IMR-90 (cell line): ENCODE measurements around the gene PHACTR2. TPM values are rescaled to one million over a fixed set of nuclear protein-coding genes. Genes with fewer than 3 reads are reported as not detected.

Experiments used
- ATAC-seq: fragments of 200-7000 bp; cut with Tn5 transposase; 2 replicates; pipeline ENCODE4 v1.9.1; 2020; ENCODE audit warnings: low read depth, mild to moderate bottlenecking, moderate library complexity
- BruUV-seq: library from RNA; stranded (reverse); fragments of 400-500 nt; replicated peaks from 2 replicates; lab custom pipeline; 2021; lab: Mats Ljungman, UMichigan
- CTCF ChIA-PET: fragments of 300-600 bp; formaldehyde crosslinking; extraction: SDS; loops from one replicate; lab custom pipeline; 2021; ENCODE audit warnings: antibody characterized with exemption; lab: Yijun Ruan, JAX
- POLR2A ChIA-PET: fragments of 300-600 bp; sonication (Branson Sonifier 250); formaldehyde crosslinking; loops from one replicate; lab custom pipeline; 2022; ENCODE audit warnings: antibody characterized with exemption; ENCODE audit not compliant: unreplicated experiment; lab: Charles Lee
- DNase-seq: peaks from one replicate; pipeline ENCODE4 v3.0.0; 2013
- H2AFZ ChIP-seq: replicated peaks from 2 replicates; pipeline ENCODE3; 2013; ENCODE audit warnings: low read length, mild to moderate bottlenecking; ENCODE audit not compliant: poor library complexity
- H2AK5ac ChIP-seq: 2 replicates; pipeline ENCODE4 v1.6.1; 2013; ENCODE audit warnings: low read depth, low read length, inconsistent platforms
- H2AK9ac ChIP-seq: replicated peaks from 2 replicates; pipeline ENCODE3; 2013; ENCODE audit warnings: mild to moderate bottlenecking, low read depth, low read length, moderate library complexity; ENCODE audit not compliant: poor library complexity
- H2BK120ac ChIP-seq: 2 replicates; pipeline ENCODE4 v1.6.1; 2013; ENCODE audit warnings: low read depth, low read length, inconsistent platforms
- H2BK15ac ChIP-seq: 3 replicates; pipeline ENCODE4 v1.6.1; 2013; ENCODE audit warnings: low read depth, low read length, inconsistent platforms
- H2BK20ac ChIP-seq: 2 replicates; pipeline ENCODE4 v1.6.1; 2013; ENCODE audit warnings: low read depth, mild to moderate bottlenecking, inconsistent platforms, low read length, moderate library complexity
- H2BK5ac ChIP-seq: 2 replicates; pipeline ENCODE4 v1.6.1; 2013; ENCODE audit warnings: mild to moderate bottlenecking, low read depth, low read length, inconsistent platforms; ENCODE audit not compliant: poor library complexity, severe bottlenecking
- H3K14ac ChIP-seq: replicated peaks from 2 replicates; pipeline ENCODE4 v1.6.1; 2013; ENCODE audit warnings: low read depth, low read length, inconsistent platforms
- H3K18ac ChIP-seq: 2 replicates; pipeline ENCODE4 v1.6.1; 2013; ENCODE audit warnings: low read depth, low read length, control low read depth
- H3K23ac ChIP-seq: 2 replicates; pipeline ENCODE4 v1.6.1; 2013; ENCODE audit warnings: low read depth, low read length, inconsistent platforms
- H3K27ac ChIP-seq: 2 replicates; pipeline ENCODE4 v1.5.1; 2013; ENCODE audit warnings: mild to moderate bottlenecking, control low read depth, low read length; ENCODE audit not compliant: insufficient read depth
- H3K27me3 ChIP-seq: 2 replicates; pipeline ENCODE4 v1.6.1; 2013; ENCODE audit warnings: low read length; ENCODE audit not compliant: control insufficient read depth, insufficient read depth
- H3K36me3 ChIP-seq: 2 replicates; pipeline ENCODE4 v1.6.1; 2013; ENCODE audit warnings: low read length, mixed read lengths; ENCODE audit not compliant: control insufficient read depth, insufficient read depth
- H3K4ac ChIP-seq: 2 replicates; pipeline ENCODE4 v1.6.1; 2013; ENCODE audit warnings: low read depth, low read length, inconsistent platforms
- H3K4me1 ChIP-seq: 2 replicates; pipeline ENCODE4 v1.6.1; 2013; ENCODE audit warnings: low read length, mixed read lengths; ENCODE audit not compliant: control insufficient read depth, insufficient read depth
- H3K4me2 ChIP-seq: 2 replicates; pipeline ENCODE4 v1.6.1; 2013; ENCODE audit warnings: low read depth, mild to moderate bottlenecking, control low read depth, low read length, moderate library complexity
- H3K4me3 ChIP-seq: 2 replicates; pipeline ENCODE4 v1.5.1; 2013; ENCODE audit warnings: low read depth, mild to moderate bottlenecking, control low read depth, low read length, moderate library complexity; ENCODE audit not compliant: insufficient read depth
- H3K56ac ChIP-seq: 2 replicates; pipeline ENCODE4 v1.6.1; 2013; ENCODE audit warnings: low read length, inconsistent platforms; ENCODE audit not compliant: insufficient read depth; ENCODE audit errors: extremely low read depth
- H3K79me1 ChIP-seq, 2 experiments: 2 replicates each; pipeline ENCODE4 v1.6.1; 2013; ENCODE audit warnings: low read length in 2 of 2, inconsistent platforms in 1 of 2, low read depth in 1 of 2
- H3K9ac ChIP-seq: 2 replicates; pipeline ENCODE4 v1.6.1; 2013; ENCODE audit warnings: low read depth, low read length, control low read depth
- H3K9me1 ChIP-seq: 2 replicates; pipeline ENCODE4 v1.6.1; 2013; ENCODE audit warnings: low read length, inconsistent platforms; ENCODE audit not compliant: insufficient read depth
- H3K9me3 ChIP-seq: 2 replicates; pipeline ENCODE4 v1.6.1; 2013; ENCODE audit warnings: low read length; ENCODE audit not compliant: control insufficient read depth, insufficient read depth
- H4K20me1 ChIP-seq: 2 replicates; pipeline ENCODE4 v1.6.1; 2013; ENCODE audit warnings: low read length, inconsistent platforms; ENCODE audit not compliant: insufficient read depth
- H4K5ac ChIP-seq: 2 replicates; pipeline ENCODE4 v1.6.1; 2013; ENCODE audit warnings: mild to moderate bottlenecking, low read depth, low read length, control low read depth
- H4K8ac ChIP-seq, 2 experiments: 2 replicates each; pipeline ENCODE4 v1.6.1; 2013; ENCODE audit warnings: low read depth in 2 of 2, low read length in 2 of 2, control low read depth in 1 of 2, inconsistent platforms in 1 of 2
- H4K91ac ChIP-seq: 2 replicates; pipeline ENCODE4 v1.6.1; 2013; ENCODE audit warnings: low read depth, low read length, inconsistent platforms; ENCODE audit not compliant: insufficient read depth
- BHLHE40 ChIP-seq: fragments of 150-350 bp; IDR thresholded peaks from 2 replicates; pipeline ENCODE4 v1.6.1; 2016; ENCODE audit warnings: mild to moderate bottlenecking, low read depth, low read length
- CHD1 ChIP-seq: IDR thresholded peaks from 2 replicates; pipeline ENCODE4 v1.6.1; 2012; ENCODE audit warnings: low read depth, low read length, improper control_type of control experiment
- ELK1 ChIP-seq: fragments of 150-350 bp; IDR thresholded peaks from 2 replicates; pipeline ENCODE4 v1.6.1; 2016; ENCODE audit warnings: low read depth, mild to moderate bottlenecking, low read length, moderate library complexity, borderline replicate concordance
- FOS ChIP-seq: fragments of 150-350 bp; IDR thresholded peaks from 2 replicates; pipeline ENCODE4 v1.6.1; 2016; ENCODE audit warnings: low read depth, low read length
- MAFK ChIP-seq: IDR thresholded peaks from 2 replicates; pipeline ENCODE4 v1.6.1; 2012; ENCODE audit warnings: low read depth, low read length, improper control_type of control experiment
- MAZ ChIP-seq: IDR thresholded peaks from 2 replicates; pipeline ENCODE4 v1.6.1; 2012; ENCODE audit warnings: low read depth, mild to moderate bottlenecking, low read length, improper control_type of control experiment, moderate library complexity, borderline replicate concordance
- RAD21 ChIP-seq: IDR thresholded peaks from 2 replicates; pipeline ENCODE4 v1.6.1; 2012; ENCODE audit warnings: low read length, improper control_type of control experiment
- RCOR1 ChIP-seq: IDR thresholded peaks from 2 replicates; pipeline ENCODE4 v1.6.1; 2012; ENCODE audit warnings: mild to moderate bottlenecking, low read length, improper control_type of control experiment; ENCODE audit not compliant: insufficient replicate concordance
- RFX5 ChIP-seq: IDR thresholded peaks from 2 replicates; pipeline ENCODE4 v1.8.0; 2012; ENCODE audit warnings: low read depth, mild to moderate bottlenecking, low read length, moderate library complexity
- SMC3 ChIP-seq: fragments of 150-350 bp; IDR thresholded peaks from 2 replicates; pipeline ENCODE4 v1.6.1; 2016; ENCODE audit warnings: low read depth, mild to moderate bottlenecking, antibody characterized with exemption, low read length, moderate library complexity
- WGBS, 2 experiments: methylation state at CpG; one replicate each; pipeline versions ENCODE4 v1.1.5 to v1.1.7; 2013; ENCODE audit warnings: missing lambda C conversion rate in 2 of 2; ENCODE audit not compliant: insufficient read length in 1 of 2; ENCODE audit errors: extremely low coverage in 2 of 2; 5-methylcytosine and 5-hydroxymethylcytosine counted together
- dilution Hi-C: fragments of 300-500 bp; cut with HindIII; formaldehyde crosslinking; loops from one replicate; pipeline ENCODE4 v1.14.3; 2018; ENCODE audit warnings: low sequenced_read_pairs; ENCODE audit not compliant: unreplicated experiment
- in situ Hi-C: fragments of 300-500 bp; cut with MboI; formaldehyde crosslinking; loops from 3 replicates; pipeline ENCODE4 v1.14.3; 2019; ENCODE audit warnings: low sequenced_read_pairs, inconsistent platforms, mixed read lengths
- intact Hi-C: fragments of 100-400 bp; cut with micrococcal nuclease; formaldehyde crosslinking; loops from 2 replicates; pipeline ENCODE4 v1.10.0; 2022
- polyA plus RNA-seq, 3 experiments: library from polyadenylated mRNA; depleted of rRNA; stranded (reverse); fragments of >200 nt; gene quantifications; 2 replicates each; pipeline ENCODE4 v1.2.3, GENCODE V29; 2012; ENCODE audit warnings: low replicate concordance in 1 of 3
- total RNA-seq: library from RNA; depleted of rRNA; stranded (reverse); fragments of >200 nt; gene quantifications from 2 replicates; pipeline ENCODE4 v1.2.3, GENCODE V29; 2012
- TF ChIP-seq, protein P1 (sequence below): conservative IDR thresholded peaks from 2 replicates; pipeline ENCODE4 v1.5.1; 2012; ENCODE audit warnings: mild to moderate bottlenecking, low read depth, low read length, improper control_type of control experiment

Gene PHACTR2
- total and polyA plus RNA-seq, 2 of the 4 experiments (the other 2 are of a cell fraction): 14.5 to 74.2 TPM

- in situ Hi-C loops (no loop called here), intact Hi-C loops (no loop called here), dilution Hi-C loops (no loop called here)
- H4K5ac ChIP-seq: no peak overlapping the region
- no peak overlapping the region for H2AK9ac ChIP-seq
- no peak overlapping the region for H3K4me3 ChIP-seq
- H3K14ac ChIP-seq: no peak overlapping the region
- H3K9me1 ChIP-seq: peaks cover 5% of the 10 kb centered on the region; the same call in 1 of the 2 replicates
- no peak overlapping the region for H2AK5ac ChIP-seq
- DNase-seq (no peak), ATAC-seq (no peak)
- no peak overlapping the region for H3K4ac ChIP-seq
- H3K4me1 ChIP-seq: no peaks in the 10 kb centered on the region
- H3K56ac ChIP-seq: no peak overlapping the region
- no peak overlapping the region for H2BK120ac ChIP-seq
- no peak overlapping the region for H3K18ac ChIP-seq
- no peaks in the 10 kb centered on the region for H3K27me3 ChIP-seq
- no peak overlapping the region for H2AFZ ChIP-seq
- no peak overlapping the region for H4K91ac ChIP-seq
- TF ChIP-seq, protein P1, sequence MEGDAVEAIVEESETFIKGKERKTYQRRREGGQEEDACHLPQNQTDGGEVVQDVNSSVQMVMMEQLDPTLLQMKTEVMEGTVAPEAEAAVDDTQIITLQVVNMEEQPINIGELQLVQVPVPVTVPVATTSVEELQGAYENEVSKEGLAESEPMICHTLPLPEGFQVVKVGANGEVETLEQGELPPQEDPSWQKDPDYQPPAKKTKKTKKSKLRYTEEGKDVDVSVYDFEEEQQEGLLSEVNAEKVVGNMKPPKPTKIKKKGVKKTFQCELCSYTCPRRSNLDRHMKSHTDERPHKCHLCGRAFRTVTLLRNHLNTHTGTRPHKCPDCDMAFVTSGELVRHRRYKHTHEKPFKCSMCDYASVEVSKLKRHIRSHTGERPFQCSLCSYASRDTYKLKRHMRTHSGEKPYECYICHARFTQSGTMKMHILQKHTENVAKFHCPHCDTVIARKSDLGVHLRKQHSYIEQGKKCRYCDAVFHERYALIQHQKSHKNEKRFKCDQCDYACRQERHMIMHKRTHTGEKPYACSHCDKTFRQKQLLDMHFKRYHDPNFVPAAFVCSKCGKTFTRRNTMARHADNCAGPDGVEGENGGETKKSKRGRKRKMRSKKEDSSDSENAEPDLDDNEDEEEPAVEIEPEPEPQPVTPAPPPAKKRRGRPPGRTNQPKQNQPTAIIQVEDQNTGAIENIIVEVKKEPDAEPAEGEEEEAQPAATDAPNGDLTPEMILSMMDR: no peak
- TF ChIP-seq CHD1: no peak
- TF ChIP-seq BHLHE40: no peak
- no peak for TF ChIP-seq SMC3
- no peak for TF ChIP-seq MAFK
- TF ChIP-seq RFX5: no peak
- TF ChIP-seq FOS: no peak
- TF ChIP-seq MAZ: no peak
- no peak for TF ChIP-seq RAD21
- no peak for TF ChIP-seq RCOR1
- no peak for TF ChIP-seq ELK1
- H3K23ac ChIP-seq: no peak overlapping the region
- H3K79me1 ChIP-seq: peaks cover 41 to 59% of the 10 kb centered on the region in 2 experiments
- BruUV-seq: no TSS peak
- no peak overlapping the region for H3K4me2 ChIP-seq
- H3K27ac ChIP-seq: no peak overlapping the region
- no peak overlapping the region for H3K9ac ChIP-seq
- ChIA-PET CTCF (no interaction called here), POLR2A (no interaction called here)
- H3K9me3 ChIP-seq: peaks cover 3% of the 10 kb centered on the region; the same call in 1 of the 2 replicates
- H4K20me1 ChIP-seq: peaks cover 25% of the 10 kb centered on the region; the same call in 1 of the 2 replicates
- no peak overlapping the region for H2BK20ac ChIP-seq
- no CpG with 5 or more reads among the region's 1 CpG for WGBS, 2 experiments
- no peak overlapping the region for H4K8ac ChIP-seq
- no peak overlapping the region for H2BK5ac ChIP-seq
- H3K36me3 ChIP-seq: peaks cover 6% of the 10 kb centered on the region
- no peak overlapping the region for H2BK15ac ChIP-seq
These were observed 31.1 kb downstream of the PHACTR2 start for GRCh38 chr6:143708889-143709288.
